ENCODE measurements around the gene MRAS. TPM values are rescaled to one million over a fixed set of nuclear protein-coding genes. Genes with fewer than 3 reads are reported as not detected.
A peak's percentile ranks its signal among the peaks of the same experiment; 100 is the strongest.

The MRAS gene
- total RNA-seq, 1 donor from 2014 or later = 5.9 TPM

GRCh38 chr3:138349926-138350665 lies 1.7 kb downstream of the MRAS start:
- TF ChIP-seq, protein P1, sequence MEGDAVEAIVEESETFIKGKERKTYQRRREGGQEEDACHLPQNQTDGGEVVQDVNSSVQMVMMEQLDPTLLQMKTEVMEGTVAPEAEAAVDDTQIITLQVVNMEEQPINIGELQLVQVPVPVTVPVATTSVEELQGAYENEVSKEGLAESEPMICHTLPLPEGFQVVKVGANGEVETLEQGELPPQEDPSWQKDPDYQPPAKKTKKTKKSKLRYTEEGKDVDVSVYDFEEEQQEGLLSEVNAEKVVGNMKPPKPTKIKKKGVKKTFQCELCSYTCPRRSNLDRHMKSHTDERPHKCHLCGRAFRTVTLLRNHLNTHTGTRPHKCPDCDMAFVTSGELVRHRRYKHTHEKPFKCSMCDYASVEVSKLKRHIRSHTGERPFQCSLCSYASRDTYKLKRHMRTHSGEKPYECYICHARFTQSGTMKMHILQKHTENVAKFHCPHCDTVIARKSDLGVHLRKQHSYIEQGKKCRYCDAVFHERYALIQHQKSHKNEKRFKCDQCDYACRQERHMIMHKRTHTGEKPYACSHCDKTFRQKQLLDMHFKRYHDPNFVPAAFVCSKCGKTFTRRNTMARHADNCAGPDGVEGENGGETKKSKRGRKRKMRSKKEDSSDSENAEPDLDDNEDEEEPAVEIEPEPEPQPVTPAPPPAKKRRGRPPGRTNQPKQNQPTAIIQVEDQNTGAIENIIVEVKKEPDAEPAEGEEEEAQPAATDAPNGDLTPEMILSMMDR (IDR thresholded peaks at IDR 0.05; ENCODE audit: unreplicated experiment) = no peak
- Mint-ChIP-seq H3K4me1 (ENCODE audit: unreplicated experiment) (peaks cover 3% of the 10 kb centered on the region), H3K9me3 (ENCODE audit: unreplicated experiment) (no peaks in the 10 kb centered on the region), H3K27me3 (ENCODE audit: unreplicated experiment) (peaks cover 5% of the 10 kb centered on the region), H3K27ac (ENCODE audit: unreplicated experiment) (no peak overlapping the region), H3K36me3 (ENCODE audit: low read depth, unreplicated experiment) (no peaks in the 10 kb centered on the region), H3K4me3 (ENCODE audit: unreplicated experiment) (peak overlapping the region; percentile 3)
- no peak for DNase-seq (ENCODE audit: low spot score)

DNA sequence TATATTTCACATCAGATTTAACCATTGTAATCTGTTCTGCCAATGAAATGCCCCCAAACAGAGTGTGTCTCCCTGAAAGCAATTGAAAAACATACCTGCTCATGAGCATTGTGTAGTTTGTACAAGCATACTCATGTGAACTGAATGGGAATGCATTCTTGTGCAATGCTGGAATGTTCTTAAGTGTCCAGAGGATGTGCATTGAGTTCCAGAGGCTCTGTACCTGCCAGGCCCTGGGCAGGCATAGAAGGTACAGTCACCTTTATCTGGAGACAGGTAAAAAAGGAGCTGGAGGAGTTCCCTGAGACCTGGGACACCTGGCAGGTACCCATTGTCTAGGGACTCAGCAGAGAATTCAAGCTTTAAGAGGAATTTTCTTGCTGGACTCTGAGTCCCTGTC lies 2.8 kb downstream of the MRAS start:
- no peak overlapping the region for H3K4me3 Mint-ChIP-seq (ENCODE audit: unreplicated experiment)
- H3K9me3 Mint-ChIP-seq (ENCODE audit: unreplicated experiment) = no peaks in the 10 kb centered on the region
- H3K27ac Mint-ChIP-seq (ENCODE audit: unreplicated experiment) = no peak overlapping the region
- no peaks in the 10 kb centered on the region for H3K36me3 Mint-ChIP-seq (ENCODE audit: low read depth, unreplicated experiment)
- TF ChIP-seq, protein P1 (IDR thresholded peaks at IDR 0.05; ENCODE audit: unreplicated experiment) = no peak
- H3K27me3 Mint-ChIP-seq (ENCODE audit: unreplicated experiment) = peaks cover 5% of the 10 kb centered on the region
- peaks cover 3% of the 10 kb centered on the region for H3K4me1 Mint-ChIP-seq (ENCODE audit: unreplicated experiment)
- no peak for DNase-seq (ENCODE audit: low spot score)

DNA sequence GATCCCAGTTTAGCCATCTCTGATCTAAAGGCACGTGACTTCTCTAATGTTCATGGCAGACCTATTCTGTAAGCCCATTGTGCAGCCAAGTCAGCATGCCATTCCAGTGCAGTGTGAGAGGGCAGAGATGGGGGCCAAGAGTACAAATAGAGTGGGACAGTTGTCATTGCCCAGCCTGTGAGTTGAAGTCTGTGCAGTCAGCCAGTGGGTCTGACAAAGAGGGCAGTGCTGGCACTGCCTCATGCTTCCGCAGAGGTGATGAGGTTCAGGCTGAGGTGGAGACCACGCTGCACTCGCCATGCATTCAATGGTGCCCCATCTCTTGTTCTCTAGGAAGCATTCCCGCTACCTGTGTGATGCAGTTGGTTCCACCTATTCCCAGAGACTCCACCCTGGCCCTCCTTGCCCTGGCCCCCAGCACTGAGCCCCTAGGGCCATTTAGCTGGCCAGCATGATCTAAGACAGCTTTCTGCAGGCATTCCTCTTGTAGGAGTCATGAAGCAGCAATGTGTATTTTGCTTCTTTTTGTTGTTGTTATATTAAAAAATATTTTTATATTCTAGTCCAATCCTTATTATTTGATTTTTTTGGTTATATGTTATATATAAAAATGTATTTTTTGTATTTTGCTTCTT lies 3.7 kb downstream of the MRAS start:
- no peak overlapping the region for H3K4me3 Mint-ChIP-seq (ENCODE audit: unreplicated experiment)
- peaks cover 3% of the 10 kb centered on the region for H3K4me1 Mint-ChIP-seq (ENCODE audit: unreplicated experiment)
- peaks cover 5% of the 10 kb centered on the region for H3K27me3 Mint-ChIP-seq (ENCODE audit: unreplicated experiment)
- H3K27ac Mint-ChIP-seq (ENCODE audit: unreplicated experiment) = no peak overlapping the region
- DNase-seq (ENCODE audit: low spot score) = no peak
- H3K9me3 Mint-ChIP-seq (ENCODE audit: unreplicated experiment) = no peaks in the 10 kb centered on the region
- H3K36me3 Mint-ChIP-seq (ENCODE audit: low read depth, unreplicated experiment) = no peaks in the 10 kb centered on the region
- TF ChIP-seq, protein P1 (IDR thresholded peaks at IDR 0.05; ENCODE audit: unreplicated experiment) = no peak

DNA sequence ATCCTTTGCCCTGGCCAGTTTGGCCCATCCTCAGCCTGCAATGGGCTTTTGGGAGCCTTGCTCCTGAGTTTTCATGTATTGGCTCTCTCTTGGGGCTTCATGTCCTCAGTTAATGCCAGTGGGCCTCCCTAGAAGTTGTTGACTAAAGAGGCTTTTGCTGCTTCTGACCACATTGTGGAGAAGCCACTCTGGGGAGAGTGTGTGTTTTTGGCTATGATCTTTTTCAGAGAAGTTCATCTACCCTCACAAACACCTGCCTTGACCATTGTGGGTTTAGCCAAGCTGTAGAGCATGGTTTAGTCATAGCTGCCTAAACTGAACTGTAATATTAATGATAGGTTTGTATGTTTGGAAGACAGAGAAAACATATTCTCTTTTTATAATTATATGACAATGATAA lies 6.0 kb downstream of the MRAS start:
- TF ChIP-seq, protein P1 (IDR thresholded peaks at IDR 0.05; ENCODE audit: unreplicated experiment) = no peak
- no peak for DNase-seq (ENCODE audit: low spot score)
- no peaks in the 10 kb centered on the region for H3K36me3 Mint-ChIP-seq (ENCODE audit: low read depth, unreplicated experiment)
- H3K4me1 Mint-ChIP-seq (ENCODE audit: unreplicated experiment) = no peaks in the 10 kb centered on the region
- no peak overlapping the region for H3K4me3 Mint-ChIP-seq (ENCODE audit: unreplicated experiment)
- H3K9me3 Mint-ChIP-seq (ENCODE audit: unreplicated experiment) = no peaks in the 10 kb centered on the region
- H3K27ac Mint-ChIP-seq (ENCODE audit: unreplicated experiment) = no peak overlapping the region
- peaks cover 2% of the 10 kb centered on the region for H3K27me3 Mint-ChIP-seq (ENCODE audit: unreplicated experiment)

GRCh38 chr3:138355071-138355470 lies 6.7 kb downstream of the MRAS start:
- DNase-seq (ENCODE audit: low spot score) = no peak
- Mint-ChIP-seq H3K36me3 (ENCODE audit: low read depth, unreplicated experiment) (no peaks in the 10 kb centered on the region), H3K4me3 (ENCODE audit: unreplicated experiment) (no peak overlapping the region), H3K27ac (ENCODE audit: unreplicated experiment) (no peak overlapping the region), H3K9me3 (ENCODE audit: unreplicated experiment) (no peaks in the 10 kb centered on the region), H3K27me3 (ENCODE audit: unreplicated experiment) (peaks cover 2% of the 10 kb centered on the region), H3K4me1 (ENCODE audit: unreplicated experiment) (no peaks in the 10 kb centered on the region)
- TF ChIP-seq, protein P1 (IDR thresholded peaks at IDR 0.05; ENCODE audit: unreplicated experiment) = no peak

Measured in endothelial cell (in vitro differentiated cells).